HFFc6 (cell line): Measurements from ENCODE around the gene STXBP6. TPM values are rescaled to one million over a fixed set of nuclear protein-coding genes. Genes with fewer than 3 reads are reported as not detected.
A peak's percentile ranks its signal among the peaks of the same experiment; 100 is the strongest.

Experiments used
- DNase-seq: peaks from one replicate; pipeline ENCODE4 v3.0.0-alpha.2; 2018
- H3K27ac Mint-ChIP-seq: 2 replicates; pipeline ENCODE4 v1.8.0; 2020; ENCODE audit warnings: mild to moderate bottlenecking, mixed read lengths
- H3K27me3 Mint-ChIP-seq: 2 replicates; pipeline ENCODE4 v1.8.0; 2021; ENCODE audit warnings: mild to moderate bottlenecking, moderate library complexity, mixed read lengths; ENCODE audit not compliant: insufficient read depth
- H3K36me3 Mint-ChIP-seq: 2 replicates; pipeline ENCODE4 v1.8.0; 2021; ENCODE audit warnings: low read depth, mixed read lengths
- H3K4me1 Mint-ChIP-seq: 2 replicates; pipeline ENCODE4 v1.8.0; 2020; ENCODE audit warnings: low read depth, mixed read lengths
- H3K4me3 Mint-ChIP-seq: 2 replicates; pipeline ENCODE4 v1.8.0; 2020; ENCODE audit warnings: mild to moderate bottlenecking, moderate library complexity, mixed read lengths
- H3K9me3 Mint-ChIP-seq: 2 replicates; pipeline ENCODE4 v1.8.0; 2020; ENCODE audit warnings: mild to moderate bottlenecking, mixed read lengths
- total RNA-seq, 6 experiments: library from RNA; stranded (reverse); fragmentation: NEBNext Ultra II Directional; extraction: Animal tissue kit (Norgen Biotek cat#: 25700); gene quantifications; 2 replicates in 1 of 6; 3 replicates in 5 of 6; pipeline ENCODE4 v1.2.3, GENCODE V29; 2021
- TF ChIP-seq, protein P1 (sequence below): fragments of 200-600 bp; sonication (generic); IDR thresholded peaks from 2 replicates; pipeline ENCODE4 v1.5.0; 2021; ENCODE audit warnings: antibody characterized with exemption, mild to moderate bottlenecking

Gene STXBP6
- total RNA-seq, 6 experiments from 2014 or later: 15.4 to 17.5 (median 17.0) TPM

DNA sequence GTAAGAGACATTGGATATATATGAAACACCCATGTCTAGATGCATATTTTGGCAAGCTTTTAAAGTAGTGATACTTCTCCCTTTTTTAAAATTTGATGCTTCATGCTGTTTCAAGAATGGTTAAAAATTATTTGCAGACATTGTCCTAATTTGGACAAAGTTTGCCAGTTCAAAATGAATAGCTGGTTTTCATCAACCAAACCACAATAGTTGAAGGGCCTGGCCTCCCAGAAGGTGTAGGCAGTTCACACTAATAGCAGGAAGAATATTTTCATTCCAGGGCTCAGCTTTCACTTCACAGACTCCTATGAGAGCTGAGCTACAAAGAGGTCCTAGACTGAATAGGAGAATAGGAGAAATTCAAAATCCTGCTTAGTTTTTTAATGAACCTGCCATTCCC lies 78.7 kb downstream of the STXBP6 start:
- Mint-ChIP-seq H3K27me3 (peaks cover 2% of the 10 kb centered on the region; the same call in 1 of the 2 replicates), H3K4me3 (no peak overlapping the region), H3K27ac (no peak overlapping the region), H3K36me3 (peaks cover 5% of the 10 kb centered on the region; the same call in 1 of the 2 replicates), H3K4me1 (peaks cover 8% of the 10 kb centered on the region), H3K9me3 (no peaks in the 10 kb centered on the region)
- no peak for DNase-seq
- TF ChIP-seq, protein P1, sequence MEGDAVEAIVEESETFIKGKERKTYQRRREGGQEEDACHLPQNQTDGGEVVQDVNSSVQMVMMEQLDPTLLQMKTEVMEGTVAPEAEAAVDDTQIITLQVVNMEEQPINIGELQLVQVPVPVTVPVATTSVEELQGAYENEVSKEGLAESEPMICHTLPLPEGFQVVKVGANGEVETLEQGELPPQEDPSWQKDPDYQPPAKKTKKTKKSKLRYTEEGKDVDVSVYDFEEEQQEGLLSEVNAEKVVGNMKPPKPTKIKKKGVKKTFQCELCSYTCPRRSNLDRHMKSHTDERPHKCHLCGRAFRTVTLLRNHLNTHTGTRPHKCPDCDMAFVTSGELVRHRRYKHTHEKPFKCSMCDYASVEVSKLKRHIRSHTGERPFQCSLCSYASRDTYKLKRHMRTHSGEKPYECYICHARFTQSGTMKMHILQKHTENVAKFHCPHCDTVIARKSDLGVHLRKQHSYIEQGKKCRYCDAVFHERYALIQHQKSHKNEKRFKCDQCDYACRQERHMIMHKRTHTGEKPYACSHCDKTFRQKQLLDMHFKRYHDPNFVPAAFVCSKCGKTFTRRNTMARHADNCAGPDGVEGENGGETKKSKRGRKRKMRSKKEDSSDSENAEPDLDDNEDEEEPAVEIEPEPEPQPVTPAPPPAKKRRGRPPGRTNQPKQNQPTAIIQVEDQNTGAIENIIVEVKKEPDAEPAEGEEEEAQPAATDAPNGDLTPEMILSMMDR: no peak

DNA sequence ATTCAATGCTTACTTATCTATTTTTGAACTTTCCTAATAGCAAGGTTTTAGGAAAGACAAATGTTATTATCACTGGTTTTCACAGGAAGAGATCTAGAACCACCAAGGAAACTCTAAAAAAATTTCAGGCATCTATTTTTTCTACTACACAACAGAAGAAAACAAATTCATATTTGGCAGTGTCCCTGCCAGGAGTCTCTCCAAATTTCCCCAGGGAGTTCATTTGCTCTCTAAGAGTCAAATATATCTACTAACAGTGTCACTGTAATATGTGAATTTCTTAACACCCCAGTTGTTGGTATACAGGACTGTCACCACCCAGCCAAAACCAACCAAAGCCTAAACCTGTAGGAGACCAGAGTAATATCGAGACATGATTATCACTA lies 83.4 kb downstream of the STXBP6 start:
- Mint-ChIP-seq H3K27me3 (peaks cover 2% of the 10 kb centered on the region; the same call in 1 of the 2 replicates), H3K27ac (peak overlapping the region; percentile 84), H3K36me3 (no peaks in the 10 kb centered on the region; the same call in 1 of the 2 replicates), H3K4me3 (peak overlapping the region; percentile 51; the same call in 1 of the 2 replicates), H3K4me1 (peaks cover 34% of the 10 kb centered on the region), H3K9me3 (no peaks in the 10 kb centered on the region)
- TF ChIP-seq, protein P1: no peak
- DNase-seq: no peak

- TF ChIP-seq, protein P1: no peak
- Mint-ChIP-seq H3K36me3 (no peaks in the 10 kb centered on the region; the same call in 1 of the 2 replicates), H3K4me3 (peak overlapping the region; percentile 51), H3K27me3 (peaks cover 2% of the 10 kb centered on the region; the same call in 1 of the 2 replicates), H3K27ac (peak overlapping the region; percentile 84), H3K4me1 (peaks cover 39% of the 10 kb centered on the region), H3K9me3 (no peaks in the 10 kb centered on the region)
- peak; percentile 92 for DNase-seq
Measured at GRCh38 chr14:24965934-24966578, 83.9 kb downstream of the STXBP6 start.

GRCh38 chr14:24965578-24965933 lies 84.4 kb downstream of the STXBP6 start:
- DNase-seq: no peak
- Mint-ChIP-seq H3K9me3 (no peaks in the 10 kb centered on the region), H3K4me3 (peak overlapping the region; percentile 51), H3K4me1 (peaks cover 44% of the 10 kb centered on the region), H3K36me3 (no peaks in the 10 kb centered on the region; the same call in 1 of the 2 replicates), H3K27me3 (peaks cover 1% of the 10 kb centered on the region; the same call in 1 of the 2 replicates), H3K27ac (peak overlapping the region; percentile 84)
- TF ChIP-seq, protein P1: no peak

- DNase-seq: no peak
- no peaks in the 10 kb centered on the region for H3K9me3 Mint-ChIP-seq
- no peak overlapping the region for H3K27ac Mint-ChIP-seq
- no peaks in the 10 kb centered on the region for H3K27me3 Mint-ChIP-seq
- TF ChIP-seq, protein P1: no peak
- no peak overlapping the region for H3K4me3 Mint-ChIP-seq
- H3K36me3 Mint-ChIP-seq: no peaks in the 10 kb centered on the region
- H3K4me1 Mint-ChIP-seq: peaks cover 54% of the 10 kb centered on the region
Measured at GRCh38 chr14:24964591-24964990, 85.4 kb downstream of the STXBP6 start.
